HG03378 (cell line): ENCODE results near the gene ZCCHC4.

Experiments used
- ATAC-seq: cut with Tn5 transposase; IDR thresholded peaks from one replicate; pipeline ENCODE4 v1.9.1; 2021; ENCODE audit warnings: mild to moderate bottlenecking, moderate library complexity; ENCODE audit not compliant: unreplicated experiment

The ZCCHC4 gene

GRCh38 chr4:25376754-25377571 lies 64.4 kb downstream of the ZCCHC4 start, which contains the start of gene ANAPC4:
TSS of gene ANAPC4 (plus strand) at chr4:25377263. CDS start at chr4:25377428, 165 bp downstream.
- peak; percentile 69 for ATAC-seq

- peak; percentile 21 for ATAC-seq
These were observed 65.2 kb downstream of the ZCCHC4 start for GRCh38 chr4:25377572-25378436.

- no peak for ATAC-seq
These were observed 65.8 kb downstream of the ZCCHC4 start for GRCh38 chr4:25378437-25378743.

GRCh38 chr4:25379591-25379990 lies 67.0 kb downstream of the ZCCHC4 start:
- ATAC-seq = no peak

DNA sequence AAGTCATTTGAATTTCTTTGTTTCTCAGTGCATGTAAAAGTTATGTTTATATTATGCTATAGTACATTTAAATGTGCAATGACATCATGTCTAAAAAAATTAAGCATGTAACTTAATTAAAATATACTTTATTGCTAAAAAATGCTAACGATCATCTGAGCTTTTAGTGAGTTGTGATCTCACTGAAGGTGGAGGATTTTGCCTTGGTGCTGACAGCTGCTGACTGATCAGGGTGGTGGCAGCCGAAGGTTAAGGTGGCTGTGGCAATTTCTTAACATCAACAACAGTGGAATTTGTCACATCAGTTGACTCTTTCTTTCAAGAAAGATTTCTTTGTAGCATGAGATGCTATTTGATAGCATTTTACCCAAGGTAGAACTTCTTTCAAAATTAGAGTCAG lies 71.1 kb downstream of the ZCCHC4 start:
- no peak for ATAC-seq

DNA sequence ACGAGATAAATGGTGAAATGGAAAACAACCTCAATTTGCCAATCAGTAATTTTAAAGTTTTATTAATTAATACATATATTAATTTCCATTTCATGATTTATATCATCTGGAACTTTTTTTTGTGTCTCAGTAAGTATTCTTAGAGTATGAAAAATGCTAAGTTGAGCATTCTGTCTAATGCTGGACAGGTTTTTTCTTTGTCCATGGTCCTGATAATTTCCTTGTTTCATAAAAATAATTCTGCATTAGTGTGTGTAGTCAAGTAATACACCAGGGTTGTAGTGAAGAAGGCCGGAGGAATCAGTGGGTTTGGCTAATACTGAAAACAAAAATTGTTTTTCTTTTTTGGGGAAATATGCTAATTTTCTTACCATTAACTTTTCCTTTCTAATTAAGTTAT lies 74.4 kb downstream of the ZCCHC4 start:
- no peak for ATAC-seq

- no peak for ATAC-seq
These were observed 84.7 kb downstream of the ZCCHC4 start for GRCh38 chr4:25397305-25397704.

GRCh38 chr4:25399510-25399909 lies 86.9 kb downstream of the ZCCHC4 start:
- ATAC-seq = no peak

DNA sequence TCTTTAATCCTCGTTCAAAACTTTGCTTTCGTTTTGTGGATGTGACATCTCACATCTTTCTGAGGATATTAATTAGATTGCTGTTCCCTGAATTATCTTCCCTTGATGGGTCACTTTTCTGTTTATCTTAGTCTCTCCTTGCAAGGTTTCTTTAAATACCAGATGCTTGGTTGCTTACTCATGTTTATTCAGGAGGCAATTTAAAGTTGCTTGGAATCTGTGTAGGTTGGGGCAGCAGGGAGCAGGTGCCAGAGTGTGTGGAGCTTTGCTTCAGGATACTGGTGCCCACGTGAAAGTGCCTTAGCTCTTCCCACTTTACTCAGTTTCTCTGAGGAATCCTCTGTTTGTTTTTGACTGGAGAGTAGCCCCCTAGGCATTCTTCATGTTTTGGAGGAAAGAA lies 88.5 kb downstream of the ZCCHC4 start:
- ATAC-seq = no peak

DNA sequence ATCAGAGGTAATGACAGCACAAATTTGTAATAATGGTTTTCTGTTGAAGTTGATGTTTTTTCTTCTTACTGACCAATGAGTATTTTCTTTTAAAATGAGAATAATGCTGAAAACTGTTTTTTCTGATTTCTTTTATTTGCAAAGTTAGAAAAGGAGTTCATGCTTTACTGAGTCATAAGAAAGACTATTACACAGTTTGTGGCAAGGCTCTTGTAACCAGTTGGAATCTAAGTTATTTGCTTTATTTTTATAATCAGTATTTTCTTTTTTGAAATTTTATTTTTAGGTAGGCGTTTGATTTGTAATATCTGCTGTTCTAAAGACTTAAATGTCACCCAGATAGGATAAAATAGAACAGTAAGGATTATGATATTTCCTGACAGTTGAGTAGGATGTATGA lies 89.9 kb downstream of the ZCCHC4 start:
- no peak for ATAC-seq

GRCh38 chr4:25403699-25404098 lies 91.1 kb downstream of the ZCCHC4 start:
- ATAC-seq = no peak

GRCh38 chr4:25405453-25405852 lies 92.9 kb downstream of the ZCCHC4 start:
- no peak for ATAC-seq

DNA sequence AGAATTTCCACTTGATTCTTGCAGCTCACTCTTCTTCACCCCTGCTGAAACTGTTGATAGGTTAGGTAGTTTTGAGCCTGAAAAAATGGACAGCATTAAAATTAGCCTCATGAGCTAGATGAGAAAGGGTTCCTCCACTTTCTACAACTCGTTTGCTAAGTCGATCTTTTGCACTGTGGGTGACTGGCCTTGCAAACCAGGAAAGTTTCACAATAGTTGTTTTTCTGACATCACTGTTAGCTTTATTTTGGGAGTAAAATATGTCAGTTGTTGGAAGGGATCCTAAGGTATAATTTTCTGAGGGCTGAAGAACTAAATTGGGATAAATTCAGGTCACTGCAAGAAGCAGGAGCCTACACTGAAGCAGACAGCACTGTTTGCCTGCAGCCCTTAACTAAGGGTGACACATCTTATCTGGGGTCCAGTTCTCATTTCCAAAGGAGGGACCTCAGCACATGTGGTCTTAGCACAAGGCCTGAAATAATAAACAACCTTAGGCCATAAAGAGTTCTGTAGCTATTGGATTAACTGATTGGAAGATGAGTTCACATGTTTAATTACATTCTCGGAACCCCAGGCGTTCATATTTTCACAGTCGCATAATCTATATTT lies 93.6 kb downstream of the ZCCHC4 start:
- no peak for ATAC-seq

GRCh38 chr4:25410820-25411529 lies 98.4 kb downstream of the ZCCHC4 start:
- ATAC-seq = no peak

- no peak for ATAC-seq
These were observed 100.7 kb downstream of the ZCCHC4 start for GRCh38 chr4:25413261-25413660.

- no peak for ATAC-seq
These were observed 104.4 kb downstream of the ZCCHC4 start for GRCh38 chr4:25417014-25417413.
